C4-2B (cell line): ENCODE results near the gene BTG3.

Source experiments
- H3K27ac ChIP-seq: fragments of 450-650 bp; 2 replicates; pipeline ENCODE4 v1.5.1; 2017
- ZFX ChIP-seq: fragments of 450-650 bp; IDR thresholded peaks from 2 replicates; pipeline ENCODE4 v1.6.1; 2017
- TF ChIP-seq, protein P1 (sequence below): fragments of 450-650 bp; conservative IDR thresholded peaks from 2 replicates; pipeline ENCODE4 v1.5.1; 2017; ENCODE audit warnings: mild to moderate bottlenecking

Gene BTG3

DNA sequence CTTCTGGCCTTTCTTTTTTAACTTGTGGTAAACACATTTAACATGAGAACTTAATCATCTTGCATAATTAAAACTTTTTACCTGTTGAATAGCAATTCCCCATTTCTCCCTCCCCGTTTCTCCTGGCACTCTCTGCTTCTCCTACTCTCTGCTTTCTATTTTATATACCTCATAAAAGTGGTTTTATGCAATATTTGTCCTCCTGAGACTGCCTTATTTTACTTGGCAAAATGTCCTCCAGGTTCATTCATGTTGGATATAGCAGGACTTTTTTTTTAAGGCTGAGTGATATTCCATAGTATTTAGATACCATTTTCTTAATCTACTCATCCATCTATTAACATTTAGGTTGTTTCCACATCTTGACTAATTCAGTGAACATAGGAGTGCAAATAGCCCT is 35.0 kb downstream of the BTG3 start:
- no peak overlapping the region for H3K27ac ChIP-seq

DNA sequence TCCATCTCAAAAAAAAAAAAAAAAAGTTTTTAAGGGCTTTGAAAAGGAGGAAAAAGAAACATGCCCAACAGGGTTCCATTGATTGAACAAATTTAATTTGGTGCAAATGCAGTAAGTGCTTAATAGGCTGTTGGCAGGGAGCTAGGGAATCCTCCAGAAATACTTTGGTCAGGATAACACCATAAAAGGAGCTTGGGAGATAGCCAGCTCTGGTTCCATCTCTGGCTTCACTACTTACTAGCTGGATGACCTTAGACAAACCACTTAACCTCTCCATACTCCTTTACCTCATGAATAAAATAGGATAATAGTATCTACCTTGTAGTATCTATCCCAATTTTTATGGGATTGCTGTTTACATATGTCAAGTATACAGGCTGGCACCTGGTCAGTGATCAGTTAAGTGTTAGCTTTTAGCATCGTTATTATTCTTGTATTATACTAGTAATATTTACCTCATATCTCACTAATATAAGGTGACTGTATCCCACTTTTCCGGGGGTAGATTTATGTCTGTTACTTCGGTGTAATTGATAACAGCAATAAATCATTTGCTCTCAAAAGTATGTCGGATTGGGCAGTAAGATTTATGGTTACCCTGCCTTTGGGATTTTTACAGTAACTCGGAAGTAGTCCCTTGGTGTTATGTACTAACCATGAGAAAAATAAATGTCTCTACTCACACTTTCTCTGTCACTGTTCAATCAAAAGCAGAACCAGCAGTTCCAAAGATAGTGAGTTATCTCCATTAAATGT is 36.4 kb downstream of the BTG3 start:
- H3K27ac ChIP-seq: no peak overlapping the region
- TF ChIP-seq, protein P1, sequence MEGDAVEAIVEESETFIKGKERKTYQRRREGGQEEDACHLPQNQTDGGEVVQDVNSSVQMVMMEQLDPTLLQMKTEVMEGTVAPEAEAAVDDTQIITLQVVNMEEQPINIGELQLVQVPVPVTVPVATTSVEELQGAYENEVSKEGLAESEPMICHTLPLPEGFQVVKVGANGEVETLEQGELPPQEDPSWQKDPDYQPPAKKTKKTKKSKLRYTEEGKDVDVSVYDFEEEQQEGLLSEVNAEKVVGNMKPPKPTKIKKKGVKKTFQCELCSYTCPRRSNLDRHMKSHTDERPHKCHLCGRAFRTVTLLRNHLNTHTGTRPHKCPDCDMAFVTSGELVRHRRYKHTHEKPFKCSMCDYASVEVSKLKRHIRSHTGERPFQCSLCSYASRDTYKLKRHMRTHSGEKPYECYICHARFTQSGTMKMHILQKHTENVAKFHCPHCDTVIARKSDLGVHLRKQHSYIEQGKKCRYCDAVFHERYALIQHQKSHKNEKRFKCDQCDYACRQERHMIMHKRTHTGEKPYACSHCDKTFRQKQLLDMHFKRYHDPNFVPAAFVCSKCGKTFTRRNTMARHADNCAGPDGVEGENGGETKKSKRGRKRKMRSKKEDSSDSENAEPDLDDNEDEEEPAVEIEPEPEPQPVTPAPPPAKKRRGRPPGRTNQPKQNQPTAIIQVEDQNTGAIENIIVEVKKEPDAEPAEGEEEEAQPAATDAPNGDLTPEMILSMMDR: no peak
- no peak for TF ChIP-seq ZFX

More for the DNA sequence above, 35.0 kb downstream of the BTG3 start:
- TF ChIP-seq, protein P1: no peak
- TF ChIP-seq ZFX: no peak

DNA sequence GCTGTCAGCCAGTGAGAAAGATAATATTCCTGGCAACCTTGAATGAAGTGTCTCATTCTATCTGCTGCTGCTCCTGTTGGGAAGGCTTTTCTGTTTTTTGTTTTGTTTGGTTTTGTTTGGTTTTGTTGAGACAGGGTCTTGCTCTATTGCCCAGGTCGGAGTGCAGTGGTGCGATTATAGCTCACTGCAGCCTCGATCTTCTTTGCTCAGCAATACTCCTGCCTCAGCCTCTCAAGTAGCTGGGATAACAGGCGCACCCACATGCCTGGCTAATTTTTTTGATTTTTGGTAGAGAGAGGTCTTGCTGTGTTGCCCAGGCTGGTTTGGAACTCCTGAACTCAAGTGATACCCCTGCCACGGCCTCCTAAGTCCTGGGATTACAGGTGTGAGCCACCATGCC is 37.6 kb downstream of the BTG3 start:
- TF ChIP-seq ZFX: no peak
- TF ChIP-seq, protein P1: no peak
- H3K27ac ChIP-seq: no peak overlapping the region

DNA sequence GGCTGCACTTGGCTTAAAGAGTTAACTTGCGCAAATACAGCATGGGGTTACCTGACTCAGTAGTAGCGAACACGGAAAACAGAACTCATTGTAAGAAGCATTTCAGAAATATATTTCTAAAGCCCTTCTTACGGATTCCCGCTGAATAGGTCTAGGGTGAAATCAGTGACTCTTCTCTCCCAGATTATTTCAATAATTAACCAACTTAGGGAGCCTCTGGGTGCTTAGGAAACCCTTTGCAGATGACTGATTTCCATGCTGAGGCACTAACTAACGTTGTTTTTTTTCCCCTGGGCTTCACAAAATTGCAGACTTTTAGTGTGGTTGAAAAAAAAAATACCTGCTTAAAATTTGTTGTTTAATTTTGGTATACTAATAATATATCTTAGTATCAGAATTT is 40.3 kb downstream of the BTG3 start:
- TF ChIP-seq ZFX: no peak
- TF ChIP-seq, protein P1: no peak
- H3K27ac ChIP-seq: no peak overlapping the region

DNA sequence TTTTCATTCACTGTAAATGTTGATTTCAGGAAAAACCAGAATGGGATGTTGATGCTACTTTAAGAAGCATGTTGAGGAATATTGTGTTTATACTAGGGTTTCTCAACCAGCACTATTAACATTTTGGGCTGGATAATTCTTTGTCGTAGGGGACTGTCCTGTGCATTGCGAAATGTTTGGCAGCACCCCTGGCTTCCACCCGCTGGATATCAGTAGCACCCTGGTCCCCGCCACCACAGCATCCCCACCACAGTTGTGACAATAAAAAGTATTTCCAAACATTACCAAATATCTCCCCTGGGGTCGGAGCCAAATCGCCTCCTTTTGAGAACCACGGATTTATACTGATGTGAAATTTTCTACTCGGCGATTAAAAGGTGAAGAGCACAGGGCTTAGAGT is 41.9 kb downstream of the BTG3 start:
- TF ChIP-seq ZFX: no peak
- TF ChIP-seq, protein P1: no peak
- no peak overlapping the region for H3K27ac ChIP-seq

DNA sequence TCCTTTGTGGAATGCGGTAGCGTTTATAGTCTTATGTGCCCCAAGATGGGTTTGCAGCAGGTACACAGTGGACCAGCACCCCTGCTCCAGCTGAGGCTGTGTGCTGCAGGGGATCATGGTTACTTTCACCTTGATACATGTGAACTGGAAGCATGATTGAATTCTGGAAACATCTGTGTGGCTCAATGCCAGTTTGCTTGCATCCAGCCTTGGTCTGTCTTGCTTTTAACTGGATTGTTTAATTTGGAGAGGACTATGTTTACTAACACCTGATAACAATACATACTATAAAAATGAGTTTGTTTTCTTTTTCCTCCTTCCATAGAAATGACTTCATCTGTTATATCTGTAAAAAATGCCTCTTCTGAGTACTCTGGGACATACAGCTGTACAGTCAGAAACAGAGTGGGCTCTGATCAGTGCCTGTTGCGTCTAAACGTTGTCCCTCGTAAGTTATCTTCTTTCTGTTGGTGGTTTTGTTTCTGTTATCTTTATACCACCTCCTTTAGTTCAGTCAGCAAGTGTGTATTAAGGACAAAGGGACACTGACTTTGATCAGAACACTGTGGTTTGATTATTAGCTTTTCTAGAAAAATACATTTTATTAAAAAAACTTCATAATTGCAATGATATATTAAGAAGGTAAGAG is 52.2 kb downstream of the BTG3 start:
- TF ChIP-seq ZFX: no peak
- TF ChIP-seq, protein P1: no peak
- H3K27ac ChIP-seq: no peak overlapping the region

DNA sequence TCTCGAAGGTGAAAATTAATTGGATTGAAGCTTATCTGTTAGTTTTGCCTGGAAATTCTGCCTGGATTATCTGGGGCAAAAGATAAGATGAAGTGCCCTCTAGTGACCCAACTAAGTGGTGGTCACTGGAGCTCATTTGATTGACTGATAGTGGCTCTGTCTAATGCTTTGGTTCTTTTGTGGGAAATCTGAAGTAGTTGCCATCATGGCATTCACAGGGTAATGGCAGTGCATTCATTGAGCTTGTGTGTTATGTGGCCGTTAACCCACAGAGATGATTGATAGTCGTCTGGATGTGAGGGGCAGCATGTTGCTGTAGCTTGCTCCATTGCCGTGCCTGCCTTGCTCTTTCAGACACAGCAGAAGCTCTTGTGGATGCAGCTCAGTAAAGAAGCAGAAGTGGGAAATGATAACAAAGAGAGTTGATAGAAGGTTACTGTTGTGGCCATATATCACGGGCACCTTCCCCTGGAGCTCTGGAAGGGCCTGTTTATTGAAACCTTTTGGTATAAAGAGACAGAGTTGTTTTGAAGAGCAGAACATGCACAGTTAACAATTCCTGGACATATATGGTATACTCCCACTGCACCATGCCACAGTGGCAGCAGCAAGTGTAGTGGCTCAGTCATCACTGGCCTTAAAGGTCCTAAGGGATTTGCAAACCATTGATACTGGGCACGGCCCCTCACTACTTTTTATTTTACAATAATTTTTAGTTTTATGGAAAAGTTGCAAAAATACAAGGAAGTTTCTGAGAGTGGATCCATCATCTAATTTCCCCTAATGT is 57.8 kb downstream of the BTG3 start:
- no peak for TF ChIP-seq ZFX
- TF ChIP-seq, protein P1: peak; percentile 55

More for the DNA sequence above, 57.8 kb downstream of the BTG3 start:
- no peak overlapping the region for H3K27ac ChIP-seq
